CD4-positive, alpha-beta memory T cell (primary cell): ENCODE measurements around the gene MAST3. TPM values are rescaled to one million over a fixed set of nuclear protein-coding genes. Genes with fewer than 3 reads are reported as not detected.

Experiments
- CTCF ChIA-PET: fragments of 350-600 bp; sonication (Branson Sonifier 250); formaldehyde crosslinking; loops from one replicate; lab custom pipeline; 2021; ENCODE audit warnings: inconsistent platforms; ENCODE audit not compliant: partially characterized antibody; lab: Charles Lee
- POLR2A ChIA-PET: fragments of 350-600 bp; sonication (Branson Sonifier 250); formaldehyde crosslinking; loops from one replicate; lab custom pipeline; 2021; ENCODE audit not compliant: partially characterized antibody; lab: Charles Lee
- DNase-seq, 5 donors: peaks; one replicate each; pipeline versions ENCODE4 v3.0.0 to v3.0.0-alpha.2; 2020 to 2022; ENCODE audit warnings: mixed read lengths in 1 of 5
- H3K27ac ChIP-seq: one replicate; pipeline ENCODE4 v1.7.0; 2013; ENCODE audit warnings: low read depth, low read length
- H3K27me3 ChIP-seq: 2 replicates; pipeline ENCODE4 v1.7.0; 2013; ENCODE audit warnings: mild to moderate bottlenecking, low read length, moderate library complexity; ENCODE audit not compliant: insufficient read depth
- H3K36me3 ChIP-seq: 2 replicates; pipeline ENCODE4 v1.7.0; 2013; ENCODE audit warnings: mild to moderate bottlenecking, low read length, moderate library complexity; ENCODE audit not compliant: insufficient read depth
- H3K4me1 ChIP-seq: 2 replicates; pipeline ENCODE4 v1.7.0; 2013; ENCODE audit warnings: mild to moderate bottlenecking, low read length, moderate library complexity; ENCODE audit not compliant: insufficient read depth
- H3K4me3 ChIP-seq, 2 donors: one replicate each; pipeline ENCODE4 v1.7.0; 2013; ENCODE audit warnings: low read length in 2 of 2, mild to moderate bottlenecking in 1 of 2
- H3K9me3 ChIP-seq, 2 donors: one replicate each; pipeline ENCODE4 v1.7.0; 2013; ENCODE audit warnings: low read length in 2 of 2, control low read depth in 1 of 2; ENCODE audit not compliant: control insufficient read depth in 1 of 2
- H3K27ac Mint-ChIP-seq, 7 donors: one replicate each; pipeline ENCODE4 v1.8.0; 2020 to 2021; ENCODE audit warnings: mixed read lengths in 7 of 7, mild to moderate bottlenecking in 6 of 7, inconsistent platforms in 3 of 7, moderate library complexity in 3 of 7
- H3K27me3 Mint-ChIP-seq, 2 donors: one replicate each; pipeline ENCODE4 v1.8.0; 2020 to 2021; ENCODE audit warnings: mixed read lengths in 2 of 2
- H3K36me3 Mint-ChIP-seq, 2 donors: one replicate each; pipeline ENCODE4 v1.8.0; 2020 to 2021; ENCODE audit warnings: mixed read lengths in 2 of 2, inconsistent platforms in 1 of 2, mild to moderate bottlenecking in 1 of 2
- H3K4me1 Mint-ChIP-seq, 4 donors: one replicate each; pipeline ENCODE4 v1.8.0; 2020 to 2021; ENCODE audit warnings: mixed read lengths in 4 of 4, mild to moderate bottlenecking in 1 of 4
- H3K4me3 Mint-ChIP-seq, 8 donors: one replicate each; pipeline ENCODE4 v1.8.0; 2020 to 2021; ENCODE audit warnings: mixed read lengths in 8 of 8, mild to moderate bottlenecking in 7 of 8, moderate library complexity in 6 of 8, inconsistent platforms in 3 of 8
- H3K9me3 Mint-ChIP-seq, 8 donors: one replicate each; pipeline ENCODE4 v1.8.0; 2020 to 2021; ENCODE audit warnings: mixed read lengths in 8 of 8, mild to moderate bottlenecking in 5 of 8, inconsistent platforms in 3 of 8, moderate library complexity in 1 of 8
- intact Hi-C: fragments of 100-400 bp; cut with micrococcal nuclease; formaldehyde crosslinking; loops from one replicate; pipeline ENCODE4 v1.15.1; 2023
- polyA plus RNA-seq, 2 donors: library from polyadenylated mRNA; unstranded; fragments of 300-500 nt; fragmentation: Illumina TruSeq; gene quantifications; one replicate each; pipeline ENCODE4 v1.2.3, GENCODE V29; 2021
- total RNA-seq, 2 experiments: library from RNA; stranded (reverse); gene quantifications; one replicate each; pipeline ENCODE4 v1.2.3, GENCODE V29; 2021

The MAST3 gene
- total and polyA plus RNA-seq, 4 experiments from 2014 or later = 4.3 to 53.9 (median 34.2) TPM

DNA sequence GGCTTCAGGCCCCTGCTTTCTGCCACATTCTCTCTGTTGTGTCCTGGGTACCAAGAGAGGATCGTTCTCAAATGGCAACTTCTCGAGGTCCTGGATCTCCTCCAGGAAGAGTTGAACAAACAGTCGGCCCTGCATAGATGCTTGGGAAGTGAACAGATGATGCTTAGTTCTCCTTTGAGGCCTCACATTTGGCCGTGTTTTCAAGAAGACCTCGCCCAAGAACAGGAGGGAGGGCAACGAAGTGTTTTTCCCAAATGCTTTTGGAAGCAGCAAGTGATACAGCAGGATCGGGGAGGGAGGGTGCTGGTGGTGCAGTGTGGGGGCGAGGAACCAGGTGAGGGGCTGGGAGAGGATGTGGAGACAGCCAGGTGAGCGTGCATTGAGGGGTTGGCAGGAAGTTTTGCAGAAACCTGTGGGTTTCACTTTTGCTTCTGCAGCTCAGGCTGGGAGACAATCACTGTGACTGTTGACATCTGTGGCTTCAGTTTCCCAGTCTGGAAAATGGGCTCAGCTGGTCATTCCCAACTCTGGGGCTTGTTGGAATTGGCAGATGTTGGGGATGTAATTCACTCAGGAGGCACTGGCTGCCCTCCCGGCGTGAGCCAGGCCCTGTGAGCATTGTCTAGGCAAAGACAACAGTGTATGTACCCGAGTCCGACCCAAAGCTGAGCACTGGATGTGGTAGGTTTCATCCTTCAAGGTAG lies 21.6 kb downstream of the MAST3 start:
- Histone ChIP-seq H3K27ac (peak overlapping the region; percentile 85), H3K27me3 (no peaks in the 10 kb centered on the region), H3K36me3 (peaks cover 27% of the 10 kb centered on the region), H3K4me3 (peak overlapping the region; percentile 63 to 64), H3K4me1 (peaks cover 40% of the 10 kb centered on the region), H3K9me3 (no peaks in the 10 kb centered on the region)
- Mint-ChIP-seq H3K9me3 (no peaks in the 10 kb centered on the region), H3K4me1 (peaks cover 16 to 38% (median 29%) of the 10 kb centered on the region in 4 donors), H3K4me3 (peak overlapping the region; percentile 88 to 98 (median 95)), H3K27me3 (no peaks in the 10 kb centered on the region), H3K27ac (peak overlapping the region; percentile 93 to 99 (median 98)), H3K36me3 (peaks cover 8 to 27% of the 10 kb centered on the region in 2 donors)
- intact Hi-C loops = loop anchor here (2.0 to 10.0 kb wide), 3 partner anchors 54 to 203 kb away; partner anchors contain the start of gene LSM4
- CTCF ChIA-PET = interaction anchor here (0.8 to 1.9 kb wide), 7 partner anchors 8 to 112 kb away, joined by 3 to 11 read pairs (median 3); partner anchors contain the start of gene PIK3R2
- peak; percentile 64 to 76 (median 72) for DNase-seq
- POLR2A ChIA-PET = interaction anchor here (0.6 to 8.4 kb wide), 29 partner anchors 8 to 272 kb away, joined by 3 to 85 read pairs (median 4); partner anchors contain the start of genes ARRDC2, CCDC124, IL12RB1 and JAK3

DNA sequence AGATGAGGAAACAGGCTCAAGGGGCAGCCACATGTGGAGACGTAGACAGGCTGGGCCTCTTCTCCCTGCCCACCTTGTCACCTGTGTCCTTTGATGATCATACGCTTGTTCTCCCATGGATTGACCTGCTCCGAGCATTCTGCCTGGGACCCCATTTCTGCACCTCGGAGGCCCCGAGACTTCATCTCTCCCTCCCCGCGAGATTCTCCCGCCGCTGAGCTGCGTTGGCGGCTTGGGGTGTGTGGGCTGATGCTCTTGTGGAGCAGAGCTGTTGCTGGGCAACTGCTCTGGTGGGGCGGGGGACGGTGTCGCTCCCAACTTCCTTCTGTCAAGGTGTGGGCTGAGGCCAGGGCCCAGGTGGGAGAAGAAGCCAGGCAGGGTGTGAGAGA lies 22.1 kb downstream of the MAST3 start:
- peaks cover 40% of the 10 kb centered on the region for H3K4me1 ChIP-seq

DNA sequence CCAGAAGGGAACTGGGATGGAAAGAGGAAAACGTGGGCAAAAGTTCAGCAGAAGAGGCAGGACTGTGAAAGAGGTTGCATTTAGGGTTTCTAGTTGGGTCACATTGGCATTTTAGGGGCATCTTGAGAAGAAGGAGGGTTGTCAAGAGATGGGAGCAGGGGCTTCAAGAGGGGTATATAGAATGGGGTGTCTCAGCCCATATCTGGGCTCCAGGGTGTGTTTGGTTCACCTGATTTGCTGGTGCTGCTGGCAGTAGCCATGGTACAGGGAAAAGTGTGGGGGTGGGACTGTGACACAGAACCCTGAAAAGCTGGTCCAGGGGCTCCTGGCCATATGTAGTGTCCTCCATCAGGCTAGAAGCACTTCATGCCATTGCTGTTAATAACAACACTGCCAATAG lies 22.5 kb downstream of the MAST3 start:
- no peak for DNase-seq
- Histone ChIP-seq H3K27ac (peak overlapping the region; percentile 85), H3K4me3 (peak overlapping the region; percentile 63 to 64), H3K4me1 (peaks cover 40% of the 10 kb centered on the region), H3K9me3 (no peaks in the 10 kb centered on the region), H3K36me3 (peaks cover 34% of the 10 kb centered on the region), H3K27me3 (no peaks in the 10 kb centered on the region)
- Mint-ChIP-seq H3K9me3 (no peaks in the 10 kb centered on the region), H3K27me3 (no peaks in the 10 kb centered on the region), H3K4me3 (peak overlapping the region; percentile 88 to 98 (median 95)), H3K36me3 (peaks cover 9 to 32% of the 10 kb centered on the region in 2 donors), H3K27ac (peak overlapping the region; percentile 93 to 99 (median 98)), H3K4me1 (peaks cover 16 to 38% (median 27%) of the 10 kb centered on the region in 4 donors)
- CTCF ChIA-PET = interaction anchor here (0.7 to 1.9 kb wide), 6 partner anchors 9 to 41 kb away, joined by 3 to 11 read pairs (median 4); partner anchors contain the start of gene PIK3R2
- POLR2A ChIA-PET = interaction anchor here (0.6 to 8.4 kb wide), 21 partner anchors 8 to 187 kb away, joined by 3 to 85 read pairs (median 5); partner anchors contain the start of genes ARRDC2, CCDC124, IL12RB1 and JUND
- intact Hi-C loops = no loop called here

More for the DNA sequence above, 22.1 kb downstream of the MAST3 start:
- Mint-ChIP-seq H3K36me3 (peaks cover 11 to 32% of the 10 kb centered on the region in 2 donors), H3K27ac (peak overlapping the region; percentile 93 to 99 (median 98)), H3K9me3 (no peaks in the 10 kb centered on the region), H3K4me3 (peak overlapping the region; percentile 88 to 98 (median 95)), H3K27me3 (no peaks in the 10 kb centered on the region), H3K4me1 (peaks cover 16 to 38% (median 28%) of the 10 kb centered on the region in 4 donors)
- Histone ChIP-seq H3K36me3 (peaks cover 31% of the 10 kb centered on the region), H3K27me3 (no peaks in the 10 kb centered on the region), H3K4me3 (peak overlapping the region; percentile 63 to 64), H3K27ac (peak overlapping the region; percentile 85), H3K9me3 (no peaks in the 10 kb centered on the region)
- POLR2A ChIA-PET = interaction anchor here (0.6 to 8.4 kb wide), 24 partner anchors 9 to 197 kb away, joined by 3 to 85 read pairs (median 5); partner anchors contain the start of genes ARRDC2, CCDC124, IL12RB1 and JUND
- intact Hi-C loops = loop anchor here (2.0 to 10.0 kb wide), 3 partner anchors 55 to 203 kb away; partner anchors contain the start of gene LSM4
- CTCF ChIA-PET = interaction anchor here (0.7 to 1.9 kb wide), 6 partner anchors 9 to 113 kb away, joined by 3 to 11 read pairs (median 4); partner anchors contain the start of gene PIK3R2
- peak; percentile 62 to 83 (median 66) for DNase-seq

DNA sequence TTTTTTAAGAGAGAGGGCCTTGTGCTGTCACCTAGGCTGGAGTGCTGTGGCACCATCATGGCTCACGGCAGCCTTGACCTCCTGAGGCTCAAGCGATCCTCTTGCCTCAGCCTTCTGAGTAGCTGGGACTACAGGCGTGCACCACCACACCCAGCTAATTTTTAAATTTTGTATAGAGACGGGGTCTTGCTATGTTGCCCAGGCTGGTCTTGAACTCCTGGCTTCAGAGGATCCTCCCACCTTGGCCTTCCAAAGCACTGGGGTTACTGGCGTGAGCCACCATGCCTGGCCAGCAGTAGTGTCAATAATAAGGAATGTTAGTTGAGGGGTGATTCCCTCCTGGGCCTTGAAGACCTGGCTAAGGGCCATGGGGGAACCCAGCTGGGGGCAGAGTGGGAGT lies 23.6 kb downstream of the MAST3 start:
- Mint-ChIP-seq H3K27me3 (no peaks in the 10 kb centered on the region), H3K36me3 (peaks cover 12 to 36% of the 10 kb centered on the region in 2 donors), H3K27ac (peak overlapping the region; percentile 53 to 96 (median 78)), H3K4me1 (peaks cover 16 to 42% (median 26%) of the 10 kb centered on the region in 4 donors), H3K9me3 (no peaks in the 10 kb centered on the region), H3K4me3 (no peak overlapping the region)
- H3K36me3 ChIP-seq = peaks cover 39% of the 10 kb centered on the region
- intact Hi-C loops = no loop called here
- H3K9me3 ChIP-seq = no peaks in the 10 kb centered on the region
- H3K27me3 ChIP-seq = no peaks in the 10 kb centered on the region
- peak overlapping the region; percentile 85 for H3K27ac ChIP-seq
- CTCF ChIA-PET = interaction anchor here (1.2 kb wide), 1 partner anchor 31 kb away, joined by 4 read pairs; no protein-coding TSS in a partner anchor
- peaks cover 40% of the 10 kb centered on the region for H3K4me1 ChIP-seq
- POLR2A ChIA-PET = interaction anchor here (5.6 to 8.4 kb wide), 2 partner anchors 31 to 120 kb away, joined by 28 to 85 read pairs; partner anchors contain the start of gene PIK3R2
- no peak for DNase-seq
- H3K4me3 ChIP-seq = no peak overlapping the region

DNA sequence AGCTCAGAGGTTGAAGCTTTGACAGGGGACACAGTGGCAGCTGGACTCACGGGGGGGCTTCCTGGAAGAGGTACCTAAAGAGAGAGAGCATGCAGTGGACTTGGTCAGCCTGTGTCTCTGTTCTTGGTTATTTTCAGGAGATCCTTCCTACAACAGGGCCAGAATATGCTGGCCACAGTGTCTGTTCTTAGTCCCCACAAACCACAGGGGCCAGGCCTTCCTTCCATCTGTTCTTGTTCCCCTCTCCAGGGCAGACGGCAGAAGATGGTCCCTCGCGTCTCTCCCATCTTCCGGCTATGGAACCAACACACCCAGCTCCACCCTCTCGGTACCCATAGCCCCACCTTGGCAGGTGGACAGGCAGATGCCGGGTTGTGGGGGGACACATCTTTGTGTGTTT lies 24.8 kb downstream of the MAST3 start:
- H3K27ac ChIP-seq = peak overlapping the region; percentile 3
- DNase-seq = no peak
- H3K36me3 Mint-ChIP-seq = peaks cover 13 to 40% of the 10 kb centered on the region in 2 donors
- peak overlapping the region in 2 of 7 donors; percentile 70 to 78 for H3K27ac Mint-ChIP-seq
- intact Hi-C loops = no loop called here
- H3K4me1 Mint-ChIP-seq = peaks cover 13 to 35% (median 21%) of the 10 kb centered on the region in 4 donors
- no peaks in the 10 kb centered on the region for H3K27me3 Mint-ChIP-seq
- peaks cover 32% of the 10 kb centered on the region for H3K4me1 ChIP-seq
- no peaks in the 10 kb centered on the region for H3K9me3 Mint-ChIP-seq
- H3K36me3 ChIP-seq = peaks cover 42% of the 10 kb centered on the region
- CTCF ChIA-PET = interaction anchor here (0.9 to 1.8 kb wide), 3 partner anchors 9 to 46 kb away, joined by 3 to 9 read pairs (median 4); no protein-coding TSS in a partner anchor
- H3K4me3 Mint-ChIP-seq = no peak overlapping the region
- H3K4me3 ChIP-seq = no peak overlapping the region
- POLR2A ChIA-PET = interaction anchor here (0.6 to 8.4 kb wide), 3 partner anchors 29 to 203 kb away, joined by 3 to 85 read pairs (median 4); partner anchors contain the start of gene PIK3R2
- no peaks in the 10 kb centered on the region for H3K27me3 ChIP-seq
- H3K9me3 ChIP-seq = no peaks in the 10 kb centered on the region

DNA sequence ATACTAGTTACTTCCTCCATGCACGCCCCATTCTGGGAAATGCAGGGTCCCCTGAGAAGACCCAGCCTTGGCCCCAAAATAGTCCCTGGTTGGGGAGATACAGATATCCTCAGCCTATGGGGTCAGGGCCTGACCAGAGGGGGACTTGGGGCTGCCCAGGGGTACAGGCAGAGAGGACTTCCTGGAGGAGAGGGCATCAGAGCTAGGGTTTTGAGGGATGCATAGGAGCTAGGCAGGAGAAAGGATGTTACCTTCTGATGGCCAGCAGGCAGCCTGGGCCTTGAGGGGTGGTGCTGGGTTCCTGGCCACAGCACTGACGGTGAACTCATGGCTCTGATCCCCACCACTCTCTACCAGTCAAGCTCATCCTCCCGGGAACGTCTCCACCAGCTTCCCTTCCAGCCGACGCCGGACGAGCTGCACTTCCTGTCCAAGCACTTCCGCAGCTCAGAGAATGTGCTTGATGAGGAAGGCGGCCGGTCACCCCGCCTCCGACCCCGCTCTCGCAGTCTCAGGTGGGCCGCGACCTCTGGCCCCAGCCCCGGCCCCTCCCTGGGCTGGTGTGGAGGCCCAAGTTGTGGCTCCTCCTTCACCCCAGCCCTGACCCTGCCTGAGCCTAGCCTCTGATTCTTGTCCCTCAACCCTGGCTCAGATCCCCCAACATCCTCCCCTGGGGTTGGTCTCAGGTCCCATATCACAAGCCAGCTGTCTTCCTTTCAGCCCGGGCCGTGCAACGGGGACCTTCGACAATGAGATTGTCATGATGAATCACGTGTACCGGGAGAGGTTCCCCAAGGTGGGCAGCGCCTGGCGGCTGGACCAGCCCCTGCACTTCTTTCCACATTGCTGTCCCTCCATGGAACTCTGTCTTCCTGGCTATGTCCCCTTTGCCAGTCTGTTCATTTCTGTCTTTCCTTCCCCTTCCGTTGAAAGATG lies 25.6 kb downstream of the MAST3 start:
- peaks cover 11 to 33% (median 18%) of the 10 kb centered on the region in 4 donors for H3K4me1 Mint-ChIP-seq
- Histone ChIP-seq H3K27ac (peak overlapping the region; percentile 3), H3K4me3 (no peak overlapping the region), H3K36me3 (peaks cover 46% of the 10 kb centered on the region), H3K9me3 (no peaks in the 10 kb centered on the region), H3K27me3 (no peaks in the 10 kb centered on the region), H3K4me1 (peaks cover 30% of the 10 kb centered on the region)
- ChIA-PET POLR2A (interaction anchor here (8.4 kb wide), 1 partner anchor 29 kb away, joined by 85 read pairs; the partner anchor contains the start of gene PIK3R2), CTCF (interaction anchor here (0.5 to 1.8 kb wide), 4 partner anchors 10 to 205 kb away, joined by 3 to 9 read pairs (median 4); no protein-coding TSS in a partner anchor)
- H3K9me3 Mint-ChIP-seq = no peaks in the 10 kb centered on the region
- no peak for DNase-seq
- H3K4me3 Mint-ChIP-seq = no peak overlapping the region
- H3K36me3 Mint-ChIP-seq = peaks cover 13 to 44% of the 10 kb centered on the region in 2 donors
- H3K27me3 Mint-ChIP-seq = no peaks in the 10 kb centered on the region
- peak overlapping the region in 3 of 7 donors; percentile 52 to 78 (median 70) for H3K27ac Mint-ChIP-seq
- intact Hi-C loops = no loop called here
